ENCODE data around the gene CD163.
A peak's percentile ranks its signal among the peaks of the same experiment; 100 is the strongest.
"Not testable (repeated sequence)": the region's sequence is repeated elsewhere in the genome, so short reads cannot be mapped to it uniquely, and the experiment has no call there.

The CD163 gene

DNA sequence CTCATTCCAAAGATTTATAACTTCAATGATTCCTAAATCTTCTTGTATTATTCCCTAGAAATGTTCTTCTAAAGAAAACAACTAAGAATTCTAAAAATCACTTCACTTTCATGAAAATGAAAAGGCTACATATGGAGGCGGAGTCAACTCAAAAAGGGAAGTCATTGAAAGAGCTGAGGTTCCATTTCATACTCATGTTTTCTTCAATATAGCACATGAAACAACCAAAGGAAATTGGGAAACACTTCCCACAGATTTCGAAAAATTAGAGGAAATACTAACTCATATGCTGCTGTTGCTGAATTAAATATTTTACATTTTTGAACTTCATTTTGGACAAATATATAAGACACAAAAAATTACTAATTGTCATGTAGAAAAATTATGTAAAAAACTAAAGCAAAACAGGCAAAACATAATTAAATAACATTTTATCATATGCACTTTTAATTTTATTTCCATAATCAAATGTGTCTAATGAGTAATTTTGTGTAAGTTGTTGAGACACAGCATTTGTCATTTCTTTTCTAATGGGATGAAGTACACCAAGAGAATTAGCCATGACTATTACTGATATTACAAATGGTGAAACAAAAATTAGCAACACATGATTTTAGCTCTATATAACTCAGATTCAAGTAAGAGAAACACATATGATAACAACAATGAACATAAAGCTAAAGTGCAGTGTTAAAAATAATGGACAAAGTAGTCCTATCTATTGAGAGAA is at the start of gene CD163:
Gene CD163, minus strand, starts transcription at position 92 of the 730 bp plus-strand sequence. Its CDS starts 87 bp downstream, at position 5.
- DNase-seq, result no peak

DNA sequence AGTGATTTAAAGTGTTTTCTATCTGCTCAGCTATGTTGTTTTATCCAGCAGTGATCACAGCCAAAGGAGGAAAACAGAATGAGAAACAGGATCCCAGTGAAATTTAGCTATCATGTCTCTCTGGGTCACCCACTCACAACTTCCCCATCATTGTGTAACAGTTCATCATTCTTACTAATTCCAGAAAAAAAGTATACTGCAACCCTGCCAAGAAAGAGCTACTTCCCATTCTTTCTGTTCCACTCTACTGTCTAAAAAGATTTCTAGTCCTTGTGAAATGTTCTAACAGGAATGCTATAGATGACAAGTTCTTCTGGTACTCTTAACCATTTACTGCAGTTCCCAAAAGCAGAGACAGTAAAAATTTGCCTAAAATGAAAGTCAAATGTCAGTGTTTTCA is 39.2 kb upstream of the CD163 start:
- DNase-seq, result no peak

DNA sequence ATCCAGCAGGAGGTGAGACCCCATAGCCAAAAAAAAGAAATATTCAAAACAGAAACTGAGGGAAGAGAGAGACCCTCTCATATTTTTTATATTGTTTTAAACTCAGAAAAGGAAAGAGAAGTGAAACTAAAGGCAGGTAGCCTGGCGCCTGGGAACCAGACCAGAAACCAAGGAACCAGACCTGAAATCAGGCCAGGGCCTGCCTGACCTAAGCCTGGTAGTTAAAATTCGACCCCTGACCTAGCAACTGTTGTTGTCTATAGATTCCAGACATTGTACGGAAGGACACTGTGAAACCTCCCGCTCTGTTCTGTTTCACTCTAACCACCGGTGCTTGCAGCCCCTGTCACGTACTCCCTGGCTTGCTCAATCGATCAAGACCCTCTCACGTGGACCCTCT is 38.5 kb upstream of the CD163 start:
- no peak for DNase-seq

DNA sequence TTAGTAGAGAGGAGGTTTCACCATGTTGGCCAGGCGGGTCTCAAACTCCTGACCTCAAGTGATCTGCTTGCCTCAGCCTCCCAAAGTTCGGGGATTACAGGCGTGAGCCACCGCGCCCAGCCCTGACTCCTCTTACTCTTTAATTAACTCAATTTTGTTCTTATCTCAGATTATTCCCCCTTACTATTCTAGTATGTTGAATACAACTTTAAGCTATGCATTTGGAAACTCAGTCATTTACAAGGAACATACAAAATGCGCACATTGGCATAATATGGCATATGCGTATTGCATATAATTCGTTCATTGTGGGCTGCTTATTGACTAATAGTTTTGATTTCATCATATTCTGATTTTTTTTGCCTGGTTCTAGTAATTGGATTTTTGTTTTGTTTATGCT is 10.8 kb upstream of the CD163 start:
- no peak for DNase-seq

DNA sequence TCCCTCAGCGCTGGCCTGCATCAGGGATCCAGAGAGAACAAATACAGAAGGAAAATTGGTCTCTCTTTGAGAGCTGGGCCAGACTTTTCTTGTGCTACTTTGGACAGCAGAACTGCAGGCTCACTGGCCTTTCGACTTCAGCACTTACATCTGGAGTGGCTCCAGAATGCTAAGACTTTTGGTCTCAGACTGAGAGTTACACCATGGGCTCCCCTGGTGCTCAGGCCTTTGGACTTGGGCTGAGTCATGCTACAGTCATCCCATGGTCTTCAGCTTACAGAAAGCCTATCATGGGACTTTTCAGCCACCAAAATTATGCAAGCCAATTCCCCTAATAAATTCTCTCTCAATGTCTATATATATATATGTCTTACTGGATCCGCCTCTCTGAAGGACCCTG is 9.0 kb upstream of the CD163 start:
- no peak for DNase-seq

DNA sequence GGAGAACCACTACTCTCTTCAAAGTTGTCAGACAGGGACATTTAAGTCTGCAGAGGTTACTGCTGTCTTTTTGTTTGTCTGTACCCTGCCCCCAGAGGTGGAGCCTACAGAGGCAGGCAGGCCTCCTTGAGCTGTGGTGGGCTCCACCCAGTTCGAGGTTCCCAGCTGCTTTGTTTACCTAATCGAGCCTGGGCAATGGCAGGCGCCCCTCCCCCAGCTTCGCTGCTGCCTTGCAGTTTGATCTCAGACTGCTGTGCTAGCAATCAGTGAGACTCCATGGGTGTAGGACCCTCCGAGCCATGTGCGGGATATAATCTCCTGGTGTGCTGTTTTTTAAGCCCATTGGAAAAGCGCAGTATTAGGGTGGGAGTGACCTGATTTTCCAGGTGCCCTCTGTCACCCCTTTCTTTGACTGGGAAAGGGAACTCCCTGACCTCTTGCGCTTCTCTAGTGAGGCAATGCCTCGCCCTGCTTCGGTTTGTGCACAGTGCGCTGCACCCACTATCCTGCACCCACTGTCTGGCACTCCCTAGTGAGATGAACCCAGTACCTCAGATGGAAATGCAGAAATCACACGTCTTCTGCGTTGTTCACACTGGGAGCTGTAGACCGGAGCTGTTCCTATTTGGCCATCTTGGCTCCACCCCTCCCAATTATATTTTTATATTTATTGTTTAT is 6.4 kb upstream of the CD163 start:
- not testable (repeated sequence) for DNase-seq

DNA sequence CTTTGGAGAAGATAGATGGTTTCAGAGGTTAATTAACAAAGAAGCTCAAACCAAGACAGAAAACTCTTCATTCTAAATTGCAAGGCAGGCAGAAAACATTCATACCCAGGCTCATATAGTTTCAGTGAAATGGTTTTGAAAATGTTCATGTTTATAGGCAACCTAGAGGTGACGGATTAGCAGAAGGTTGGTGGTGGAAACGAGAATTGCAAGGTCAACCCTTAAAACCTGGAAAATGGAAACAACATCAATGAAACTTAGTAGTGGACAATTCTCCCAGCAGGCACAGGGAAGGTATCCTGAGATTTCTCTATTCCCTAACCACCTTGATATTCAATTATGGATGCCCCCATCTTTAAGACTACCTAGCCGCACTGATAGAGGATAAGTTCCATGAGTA is 965 bp downstream of the CD163 start:
- no peak for DNase-seq

DNA sequence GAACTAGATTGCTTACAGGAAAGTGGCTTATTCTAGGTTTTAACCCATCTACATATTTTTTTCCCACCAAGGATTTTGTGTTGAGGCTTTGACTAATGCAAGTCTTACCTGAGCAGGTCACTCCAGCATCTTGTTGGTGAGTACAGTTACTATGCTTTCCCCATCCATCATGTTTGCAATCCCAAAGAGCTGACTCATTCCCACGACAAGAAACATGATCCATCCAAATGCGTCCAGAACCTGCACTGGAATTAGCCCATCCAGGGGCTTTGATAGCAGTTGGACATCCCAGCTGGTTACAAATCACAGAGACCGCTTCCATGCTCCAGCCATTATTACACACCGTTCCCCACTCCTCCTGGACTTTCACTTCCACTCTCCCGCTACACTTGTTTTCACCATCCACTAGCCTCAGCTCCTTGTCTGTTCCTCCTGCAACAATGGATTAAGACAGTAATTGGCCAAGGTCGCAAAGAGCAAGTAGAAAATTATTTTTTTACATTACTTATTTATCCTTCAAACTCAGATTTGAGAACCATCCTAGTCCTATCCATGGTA is 2.5 kb downstream of the CD163 start:
- no peak for DNase-seq

DNA sequence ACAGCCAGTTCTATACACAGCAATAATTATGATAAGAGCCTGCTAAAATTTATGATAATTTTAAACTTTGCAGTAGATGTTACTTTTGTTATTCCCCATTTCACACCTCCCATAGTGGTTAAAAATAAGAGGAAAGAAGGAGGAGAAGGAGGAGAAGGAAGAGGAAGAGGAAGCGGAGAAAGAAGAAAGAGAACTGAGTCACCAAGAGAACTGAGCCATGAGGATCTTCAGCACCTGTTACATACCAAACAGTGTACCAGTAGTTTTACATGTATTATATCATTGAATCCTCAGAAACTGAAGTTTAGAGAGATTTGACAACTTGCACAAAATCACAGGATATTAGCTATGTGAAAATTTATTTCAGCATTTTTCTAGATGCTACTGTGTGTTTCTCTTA is 3.9 kb downstream of the CD163 start:
- DNase-seq, result no peak

DNA sequence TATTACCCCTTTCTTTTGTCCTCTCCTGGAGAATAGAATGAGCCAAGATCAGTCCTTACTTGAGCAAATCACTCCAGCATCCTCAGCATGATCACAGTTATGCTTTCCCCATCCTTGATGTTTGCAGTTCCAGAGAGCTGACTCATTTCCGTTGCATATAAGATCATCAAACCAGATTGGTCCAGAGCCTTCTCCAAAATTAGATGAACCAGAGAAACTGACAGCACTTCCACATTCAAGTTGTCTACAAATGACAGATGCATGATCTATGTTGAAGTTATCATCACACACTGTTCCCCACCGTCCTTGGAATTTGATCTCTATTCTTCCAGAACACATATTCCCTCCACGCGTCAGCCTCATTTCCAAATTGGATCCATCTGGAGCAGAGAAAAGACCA is 4.8 kb downstream of the CD163 start:
- no peak for DNase-seq

DNA sequence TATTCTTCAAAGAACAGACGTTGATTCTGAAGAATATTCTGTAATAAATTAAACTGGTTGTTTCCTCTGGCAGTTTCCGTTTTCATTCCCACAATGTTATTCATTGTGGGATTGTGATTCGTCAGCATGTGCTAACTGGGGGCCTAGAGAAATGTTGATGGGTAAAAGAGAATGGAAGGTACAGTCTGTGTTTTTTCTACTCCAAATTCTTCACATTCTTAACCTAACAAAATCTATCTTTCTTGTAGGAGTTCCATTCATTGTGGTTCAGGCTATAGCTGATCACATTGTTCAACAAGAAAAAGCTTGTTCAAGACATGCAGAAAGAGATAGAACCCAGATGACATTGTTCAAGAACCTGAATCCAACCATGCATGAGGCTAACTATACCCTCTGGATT is 5.9 kb downstream of the CD163 start:
- DNase-seq, result no peak

DNA sequence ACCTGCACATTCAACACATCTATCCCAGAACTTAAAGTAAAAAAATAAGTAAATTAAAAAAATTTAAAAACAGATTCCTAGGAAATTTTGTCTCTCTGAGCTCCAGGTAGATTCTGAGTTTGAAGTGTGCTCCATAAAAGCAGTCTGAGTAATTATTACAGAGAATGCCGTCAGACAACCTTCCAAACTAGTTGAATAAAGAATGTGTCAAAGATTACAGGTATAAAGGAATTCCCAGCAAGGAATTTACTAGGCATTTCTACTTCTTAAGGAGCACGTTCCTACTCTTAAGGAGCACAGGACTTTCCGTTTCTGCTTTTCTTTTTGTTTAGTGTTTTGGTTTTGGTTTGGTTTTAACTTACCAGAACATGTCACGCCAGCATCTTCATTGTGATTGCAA is 7.1 kb downstream of the CD163 start:
- no peak for DNase-seq

DNA sequence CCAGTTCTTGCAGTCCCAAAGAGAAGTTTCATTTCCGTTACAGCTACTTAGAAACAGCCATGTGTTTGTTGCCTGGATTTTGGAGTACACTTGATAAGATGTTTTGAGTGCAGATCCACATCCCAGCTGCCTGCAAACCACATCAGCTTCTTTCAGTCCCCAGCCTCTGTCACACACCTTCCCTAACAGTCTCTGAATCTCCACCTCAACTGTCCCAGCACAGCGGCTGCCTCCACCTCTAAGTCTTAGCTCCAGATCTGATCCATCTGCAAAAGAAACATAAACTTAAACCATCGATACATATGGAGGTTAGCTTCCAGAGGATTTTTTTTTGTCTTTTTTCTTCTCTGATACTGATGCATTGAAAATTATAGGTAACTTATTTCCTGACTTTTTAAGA is 8.4 kb downstream of the CD163 start:
- DNase-seq, result no peak

DNA sequence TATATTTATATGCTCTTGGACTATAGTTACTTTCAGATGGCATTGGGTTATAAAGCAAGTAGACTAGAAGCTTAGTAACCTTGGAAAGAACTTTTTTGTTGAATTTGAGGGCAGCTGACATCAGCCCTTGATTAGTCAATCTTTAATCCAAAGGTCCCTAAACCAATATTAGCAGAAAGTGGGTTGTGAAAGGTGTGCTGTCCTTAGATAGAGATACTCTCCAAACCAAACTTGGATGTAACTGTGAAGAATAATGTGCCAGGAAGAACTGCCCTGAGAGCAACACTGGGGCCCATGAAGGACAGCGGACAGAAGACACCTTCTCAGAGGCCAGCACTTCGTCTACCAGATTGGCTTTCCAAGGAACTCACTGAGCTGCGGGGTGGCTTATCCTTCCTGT is 10.6 kb downstream of the CD163 start:
- DNase-seq, result no peak

DNA sequence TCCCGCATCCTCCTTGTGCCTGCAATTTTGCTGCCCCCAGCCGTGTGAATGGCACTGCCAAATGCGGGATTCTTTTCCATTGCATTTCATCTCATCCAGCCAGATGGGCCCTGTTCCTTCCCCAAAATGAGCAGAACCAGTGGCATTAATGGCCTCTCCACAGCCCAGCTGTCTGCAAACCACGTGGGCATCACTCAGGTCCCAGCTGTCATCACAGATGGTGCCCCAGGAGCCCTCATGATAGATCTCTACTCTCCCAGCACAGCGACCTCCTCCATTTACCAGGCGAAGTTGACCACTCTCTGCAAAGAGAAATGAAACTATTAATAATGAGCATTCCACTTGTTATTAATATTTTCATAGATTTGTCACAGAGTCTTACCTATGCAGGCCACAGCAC is 17.1 kb downstream of the CD163 start:
- DNase-seq, result no peak

DNA sequence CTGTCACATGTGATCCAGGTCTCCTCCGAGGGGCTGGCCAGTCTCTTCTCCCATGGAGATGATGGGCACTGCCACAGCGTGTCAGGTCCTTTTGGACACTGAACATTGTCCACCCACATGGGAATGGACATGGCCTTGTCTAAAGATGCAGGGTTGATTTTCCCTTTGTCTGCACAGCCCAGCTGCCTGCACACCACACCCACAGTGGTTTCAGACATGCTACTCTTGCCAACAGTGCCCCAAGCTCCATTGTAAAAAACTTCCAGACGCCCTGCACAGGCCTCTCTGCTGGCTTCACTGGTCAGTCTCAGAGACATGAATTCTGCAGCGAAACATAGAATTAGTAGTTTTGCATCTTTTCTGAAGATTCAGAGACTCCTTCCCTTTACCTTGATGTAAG is 18.5 kb downstream of the CD163 start:
- DNase-seq, result no peak

DNA sequence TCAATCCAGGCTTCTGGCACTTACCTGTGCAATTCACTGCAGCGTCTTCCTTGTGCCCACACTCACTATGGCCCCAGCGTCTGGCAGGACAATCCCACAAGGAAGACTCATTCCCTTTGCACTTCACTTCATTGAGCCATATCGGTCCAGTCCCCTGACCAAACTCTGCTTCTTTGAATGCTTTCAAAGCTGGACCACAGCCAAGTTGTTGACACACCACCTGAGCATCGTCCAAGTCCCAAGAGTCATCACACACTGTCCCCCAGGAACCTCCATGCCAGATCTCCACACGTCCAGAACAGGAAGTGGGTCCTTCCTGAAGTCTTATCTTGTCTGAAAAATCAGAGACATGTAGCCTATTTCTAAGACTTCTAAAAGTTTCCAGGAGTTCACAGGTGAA is 20.2 kb downstream of the CD163 start:
- no peak for DNase-seq

DNA sequence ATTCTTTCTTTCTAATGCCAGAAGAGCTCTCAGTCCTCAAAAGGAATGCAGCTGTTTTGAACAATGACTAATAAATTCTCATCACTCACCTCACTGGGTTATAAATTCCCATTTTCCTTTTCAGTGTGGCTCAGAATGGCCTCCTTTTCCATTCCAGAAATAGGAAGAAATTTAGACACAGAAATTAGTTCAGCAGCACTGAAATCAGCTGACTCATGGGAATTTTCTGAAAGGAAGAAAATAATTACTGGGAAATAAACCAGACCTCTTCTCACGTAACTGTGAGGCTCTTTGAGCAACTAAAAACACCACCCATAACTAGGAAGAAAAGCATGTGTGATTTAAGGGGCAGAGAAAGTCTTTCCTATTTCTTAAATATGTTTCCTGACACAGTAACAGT is 23.8 kb downstream of the CD163 start:
- no peak for DNase-seq

DNA sequence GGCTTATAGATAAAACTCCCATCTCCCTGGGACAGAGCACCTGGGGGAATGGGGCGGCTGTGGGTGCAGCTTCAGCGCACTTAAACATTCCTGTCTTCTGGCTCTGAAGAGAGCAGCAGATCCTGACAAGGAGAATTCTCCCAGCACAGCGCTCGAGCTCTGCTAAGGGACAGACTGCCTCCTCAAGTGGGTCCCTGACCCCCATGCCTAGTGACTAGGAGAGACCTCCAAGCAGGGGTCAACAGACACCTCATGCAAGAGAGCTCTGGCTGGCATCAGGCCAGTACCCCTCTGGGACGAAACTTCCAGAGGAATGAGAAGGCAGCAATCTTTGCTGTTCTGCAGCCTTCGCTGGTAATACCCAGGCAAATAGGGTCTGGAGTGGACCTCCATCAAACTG is 31.5 kb downstream of the CD163 start:
- no peak for DNase-seq

DNA sequence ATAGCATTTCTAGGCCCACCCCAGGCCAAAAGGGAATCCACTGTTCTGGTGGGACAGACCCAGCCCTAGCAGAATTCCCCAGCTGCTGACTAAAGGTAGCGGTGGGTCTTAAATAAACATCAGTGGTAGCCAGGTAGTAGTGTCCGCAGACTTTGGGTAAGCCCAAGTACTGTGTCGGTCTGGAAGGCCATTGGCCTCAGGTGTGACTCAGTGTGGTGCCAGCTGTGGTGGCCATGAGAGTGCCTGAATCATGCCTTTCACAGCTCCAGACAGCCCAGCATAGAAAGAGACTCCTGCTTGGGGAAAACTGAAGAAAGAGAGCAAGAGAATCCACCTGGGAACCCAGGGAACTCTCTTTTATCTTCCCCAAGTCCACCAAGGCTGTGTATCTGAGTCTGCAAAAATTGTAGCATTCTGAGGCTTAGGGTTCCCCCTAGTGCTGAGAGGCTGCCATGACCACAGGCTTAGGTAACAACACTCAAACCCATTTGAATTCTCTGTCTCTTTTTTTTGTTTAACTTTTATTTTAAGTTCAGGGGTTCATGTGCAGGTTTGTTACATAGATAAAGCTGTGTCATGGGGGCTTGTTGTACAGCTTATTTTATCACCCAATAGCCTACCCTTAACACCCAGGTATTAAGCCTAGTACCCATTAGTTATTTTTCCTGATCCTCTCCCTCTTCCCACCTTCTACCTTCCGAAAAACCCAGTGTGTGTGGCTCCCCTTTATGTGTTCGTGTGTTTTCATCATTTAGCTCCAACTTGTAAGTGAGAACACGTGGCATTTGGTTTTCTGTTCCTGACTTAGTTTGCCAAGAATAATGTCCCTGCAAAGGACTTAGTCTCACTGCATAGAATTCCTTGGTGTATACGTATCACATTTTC is 43.0 kb downstream of the CD163 start:
- DNase-seq, result peak; percentile 59

DNA sequence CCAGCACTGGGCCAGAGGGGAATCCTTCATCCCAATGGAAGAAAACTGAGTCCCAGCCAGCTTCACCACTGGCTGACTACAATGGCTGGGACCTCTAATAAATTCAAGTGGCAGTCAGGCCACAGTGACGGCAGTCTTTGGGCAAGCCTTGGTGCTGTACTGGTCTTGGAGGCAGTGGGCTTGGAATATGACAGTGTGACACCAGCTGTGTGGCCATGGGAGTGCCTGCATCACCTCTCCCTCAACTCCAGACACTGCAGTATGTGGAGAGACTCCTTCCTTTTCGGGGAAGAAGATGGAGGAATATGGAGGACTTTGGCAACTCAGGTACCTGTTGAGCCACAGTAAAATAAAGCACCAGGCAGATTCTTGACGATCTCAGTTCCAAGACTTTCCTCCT is 43.6 kb downstream of the CD163 start:
- no peak for DNase-seq

DNA sequence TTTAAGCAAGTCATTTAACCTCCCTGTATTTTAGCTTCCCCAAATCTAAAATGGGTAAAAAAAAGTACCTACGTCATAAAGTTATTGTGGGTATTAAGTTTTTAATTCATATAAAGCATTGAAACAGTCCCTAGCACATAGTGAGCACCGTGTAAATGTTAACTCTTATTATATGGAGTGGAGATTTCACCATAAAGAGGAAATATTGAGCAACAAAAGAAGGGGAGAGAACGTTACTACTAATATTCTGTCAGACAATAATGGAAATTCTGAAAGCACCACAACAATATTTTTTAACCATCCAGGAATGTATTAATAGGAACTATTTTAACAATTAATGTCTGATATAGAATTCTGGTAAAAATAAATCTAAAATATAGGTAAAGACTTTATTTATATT is 51.8 kb downstream of the CD163 start:
- no peak for DNase-seq

DNA sequence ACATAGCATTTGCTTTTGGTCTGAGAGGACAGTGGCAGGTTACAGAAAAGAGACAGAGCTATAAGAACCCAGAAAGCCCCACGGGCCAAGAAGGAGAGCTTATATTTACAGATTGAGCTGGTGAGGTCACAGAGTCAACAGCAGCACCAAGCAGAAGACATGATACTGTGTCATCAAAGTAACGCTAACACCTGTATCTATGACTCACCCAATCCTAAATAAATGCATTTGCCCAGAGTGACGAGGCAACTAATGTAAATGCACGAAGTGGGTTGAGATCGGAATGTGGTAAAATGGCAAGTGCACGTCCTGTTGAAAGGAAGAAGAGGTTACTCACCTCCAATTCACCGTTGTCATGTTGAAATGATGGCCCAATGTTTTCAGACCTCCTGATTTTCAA is 52.9 kb downstream of the CD163 start:
- no peak for DNase-seq

DNA sequence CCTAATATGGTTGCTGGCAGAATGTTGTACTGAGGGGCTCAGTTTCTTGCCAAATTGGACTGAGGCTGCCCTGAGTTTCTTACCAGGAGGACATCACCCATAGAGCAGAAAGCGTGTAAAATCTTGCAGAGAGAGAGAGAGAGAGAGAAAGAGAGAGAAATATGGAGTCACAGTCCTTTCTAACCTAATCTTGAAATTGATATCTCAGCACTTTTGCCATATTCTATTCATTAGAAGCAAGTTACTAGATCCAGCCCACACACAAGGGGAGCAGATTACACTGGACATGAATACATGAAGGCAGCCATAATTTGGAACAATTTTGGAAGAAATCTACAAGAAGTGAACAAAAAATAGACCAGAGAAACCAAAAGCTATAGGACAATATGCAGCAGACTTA is 55.5 kb downstream of the CD163 start:
- DNase-seq, result no peak
